ENCODE measurements around the gene MIF4GD. TPM values are rescaled to one million over a fixed set of nuclear protein-coding genes. Genes with fewer than 3 reads are reported as not detected.

The MIF4GD gene
- total and polyA plus RNA-seq, 9 of the 15 experiments (the other 6 are each of a cell fraction or from before 2014, with no cell fraction given): 11.8 to 63.8 (median 28.1) TPM

GRCh38 chr17:75271233-75271954 lies 363 bp upstream of the MIF4GD start (continued):
- no peak for TF ChIP-seq ZNF518B (CRISPR knock-in tag; IDR thresholded peaks at IDR 0.05)
- no peak for TF ChIP-seq TFAM (CRISPR knock-in tag; conservative IDR thresholded peaks at IDR 0.05)
- no peak for TF ChIP-seq DNMT1 (IDR thresholded peaks at IDR 0.05)
- TF ChIP-seq CREB3 (tag; conservative IDR thresholded peaks at IDR 0.05; ENCODE audit: low read depth): no peak
- TF ChIP-seq ZHX1 (conservative IDR thresholded peaks at IDR 0.05; ENCODE audit: low read length): no peak
- TF ChIP-seq ZFP1 (CRISPR knock-in tag; IDR thresholded peaks at IDR 0.05): no peak
- no peak for TF ChIP-seq ZKSCAN3 (CRISPR knock-in tag; IDR thresholded peaks at IDR 0.05)
- no peak for TF ChIP-seq ZNF778 (CRISPR knock-in tag; IDR thresholded peaks at IDR 0.05)
- TF ChIP-seq ESRRB (CRISPR knock-in tag; IDR thresholded peaks at IDR 0.05; ENCODE audit: borderline replicate concordance): no peak
- TF ChIP-seq ZBTB17 (CRISPR knock-in tag; IDR thresholded peaks at IDR 0.05): 0 out of 2 replicates have a peak, but pooled peaks have one; percentile 38
- TF ChIP-seq RAD21 (CRISPR knock-in tag; conservative IDR thresholded peaks at IDR 0.05 in 1 of 2, IDR thresholded peaks at IDR 0.05 in 1 of 2): peak; percentile 13 to 64; a peak in 2 of 4 replicates
- no peak for TF ChIP-seq PRDM10 (IDR thresholded peaks at IDR 0.05; ENCODE audit: partially characterized antibody)
- no peak for TF ChIP-seq THAP7 (CRISPR knock-in tag; IDR thresholded peaks at IDR 0.05)
- TF ChIP-seq NCOA4 (IDR thresholded peaks at IDR 0.05; ENCODE audit: partially characterized antibody): no peak
- TF ChIP-seq FOXP1 (CRISPR knock-in tag; IDR thresholded peaks at IDR 0.05): peak; percentile 93
- no peak for TF ChIP-seq PRMT5 (CRISPR knock-in tag; IDR thresholded peaks at IDR 0.05)

Data from K562 (cell line).